Ascending aorta (tissue), 2 donors: ENCODE data around the gene PADI3. TPM values are rescaled to one million over a fixed set of nuclear protein-coding genes. Genes with fewer than 3 reads are reported as not detected.
"Not testable (repeated sequence)": the region's sequence is repeated elsewhere in the genome, so short reads cannot be mapped to it uniquely, and the experiment has no call there.

Experiments used
- DNase-seq, 2 donors: peaks; one replicate each; pipeline ENCODE4 v3.0.0-alpha.2; 2019; ENCODE audit warnings: low spot score in 2 of 2
- H3K27ac ChIP-seq, 2 donors: fragments of 200-600 bp; sonication (generic); one replicate each; pipeline ENCODE4 v1.5.1; 2016 to 2017; ENCODE audit warnings: mild to moderate bottlenecking in 1 of 2
- H3K27me3 ChIP-seq: fragments of 200-600 bp; sonication (generic); one replicate; pipeline ENCODE4 v1.5.1; 2017
- H3K36me3 ChIP-seq, 2 donors: fragments of 200-600 bp; sonication (generic); one replicate each; pipeline ENCODE4 v1.5.1; 2016
- H3K4me1 ChIP-seq, 2 donors: fragments of 200-600 bp; sonication (generic); one replicate each; pipeline ENCODE4 v1.5.1; 2016 to 2017; ENCODE audit warnings: mild to moderate bottlenecking in 1 of 2
- H3K4me3 ChIP-seq, 2 donors: fragments of 200-600 bp; sonication (generic); one replicate each; pipeline ENCODE4 v1.5.1; 2016 to 2017; ENCODE audit warnings: mild to moderate bottlenecking in 1 of 2
- H3K9me3 ChIP-seq, 2 donors: fragments of 200-600 bp; sonication (generic); one replicate each; pipeline ENCODE4 v1.5.1; 2016
- CTCF ChIP-seq, 3 experiments: fragments of 200-600 bp in 2 of 3; fragments of 450-650 bp in 1 of 3; sonication (generic) in 2 of 3; IDR thresholded peaks; one replicate each; pipeline ENCODE4 v1.5.1; 2016 to 2019; ENCODE audit warnings: antibody characterized with exemption in 3 of 3, mild to moderate bottlenecking in 1 of 3, moderate library complexity in 1 of 3
- intact Hi-C: fragments of 100-400 bp; cut with DNase I; formaldehyde crosslinking; loops from one replicate; pipeline ENCODE4 v1.15.1; 2023
- total RNA-seq: library from RNA; depleted of rRNA; stranded (reverse); fragments of >200 nt; gene quantifications from one replicate; pipeline ENCODE4 v1.1.0, GENCODE V29; 2016

The PADI3 gene
- total RNA-seq, 1 donor from 2014 or later, result not detected

GRCh38 chr1:17236779-17237560 lies 11.9 kb upstream of the PADI3 start:
- Histone ChIP-seq H3K27ac (no peak overlapping the region), H3K4me1 (peaks cover 0 to 4% of the 10 kb centered on the region in 2 donors), H3K4me3 (no peak overlapping the region), H3K27me3 (no peaks in the 10 kb centered on the region), H3K9me3 (no peaks in the 10 kb centered on the region), H3K36me3 (no peaks in the 10 kb centered on the region)
- intact Hi-C loops, result loop anchor here (1.0 to 5.0 kb wide), 3 partner anchors 112 to 275 kb away; no protein-coding TSS in a partner anchor
- peak; percentile 81 to 89 (median 88) for TF ChIP-seq CTCF (IDR thresholded peaks at IDR 0.05)
- DNase-seq, result peak; percentile 11 to 90

- H3K9me3 ChIP-seq, result no peaks in the 10 kb centered on the region
- peaks cover 0 to 4% of the 10 kb centered on the region in 2 donors for H3K4me1 ChIP-seq
- no peak for TF ChIP-seq CTCF (IDR thresholded peaks at IDR 0.05)
- intact Hi-C loops, result loop anchor here (1.0 to 5.0 kb wide), 3 partner anchors 112 to 275 kb away; no protein-coding TSS in a partner anchor
- no peaks in the 10 kb centered on the region for H3K36me3 ChIP-seq
- no peak overlapping the region for H3K4me3 ChIP-seq
- DNase-seq, result no peak
- H3K27ac ChIP-seq, result no peak overlapping the region
- no peaks in the 10 kb centered on the region for H3K27me3 ChIP-seq
Observed at GRCh38 chr1:17237561-17237903, 11.4 kb upstream of the PADI3 start.

- no peaks in the 10 kb centered on the region for H3K9me3 ChIP-seq
- no peak overlapping the region for H3K27ac ChIP-seq
- no peak overlapping the region for H3K4me3 ChIP-seq
- H3K36me3 ChIP-seq, result no peaks in the 10 kb centered on the region
- TF ChIP-seq CTCF (IDR thresholded peaks at IDR 0.05), result no peak
- intact Hi-C loops, result loop anchor here (5.0 kb wide), 2 partner anchors 182 to 277 kb away; no protein-coding TSS in a partner anchor
- no peaks in the 10 kb centered on the region for H3K27me3 ChIP-seq
- H3K4me1 ChIP-seq, result no peaks in the 10 kb centered on the region
- DNase-seq, result no peak
Observed at GRCh38 chr1:17239420-17239819, 9.5 kb upstream of the PADI3 start.

- H3K36me3 ChIP-seq, H3K4me1 ChIP-seq, H3K27me3 ChIP-seq, intact Hi-C loops, H3K27ac ChIP-seq, DNase-seq, H3K9me3 ChIP-seq, H3K4me3 ChIP-seq: not testable (repeated sequence)
Observed at GRCh38 chr1:17241011-17241779, 7.7 kb upstream of the PADI3 start.

- H3K27me3 ChIP-seq, H3K4me1 ChIP-seq, H3K27ac ChIP-seq, DNase-seq, H3K9me3 ChIP-seq, H3K4me3 ChIP-seq, intact Hi-C loops, H3K36me3 ChIP-seq: not testable (repeated sequence)
Observed at GRCh38 chr1:17241780-17242074, 7.2 kb upstream of the PADI3 start.

GRCh38 chr1:17243274-17243673 lies 5.6 kb upstream of the PADI3 start:
- no peak for DNase-seq
- Histone ChIP-seq H3K4me1 (no peaks in the 10 kb centered on the region), H3K36me3 (no peaks in the 10 kb centered on the region), H3K27me3 (no peaks in the 10 kb centered on the region), H3K9me3 (no peaks in the 10 kb centered on the region), H3K4me3 (no peak overlapping the region), H3K27ac (no peak overlapping the region)
- no peak for TF ChIP-seq CTCF (IDR thresholded peaks at IDR 0.05)
- intact Hi-C loops, result no loop called here
